Endothelial cell of umbilical vein (primary cell): ENCODE results near the gene PPP1R9A.

Experiments used
- FOS ChIP-seq: IDR thresholded peaks from 2 replicates; pipeline ENCODE4 v1.6.1; 2011; ENCODE audit warnings: mild to moderate bottlenecking, low read length, moderate library complexity, borderline replicate concordance; ENCODE audit not compliant: insufficient read depth
- POLR2AphosphoS5 ChIP-seq: IDR thresholded peaks from 2 replicates; pipeline ENCODE4 v1.6.1; 2012; ENCODE audit warnings: low read depth, mild to moderate bottlenecking, control low read depth, low read length, moderate library complexity; ENCODE audit not compliant: insufficient read depth
- TF ChIP-seq, protein P1 (sequence below), 2 donors: IDR thresholded peaks; 1 replicate in 1 of 2; 2 replicates in 1 of 2; pipeline ENCODE4 v1.5.1; 2011; ENCODE audit warnings: low read length in 2 of 2, mild to moderate bottlenecking in 2 of 2, moderate library complexity in 2 of 2, control low read depth in 1 of 2, inconsistent platforms in 1 of 2, low read depth in 1 of 2; ENCODE audit not compliant: insufficient read depth in 1 of 2; ENCODE audit errors: extremely low read depth in 1 of 2
- TF ChIP-seq, protein P2 (sequence below): IDR thresholded peaks from 2 replicates; pipeline ENCODE4 v1.6.1; 2011; ENCODE audit not compliant: insufficient read depth, insufficient read length

DNA sequence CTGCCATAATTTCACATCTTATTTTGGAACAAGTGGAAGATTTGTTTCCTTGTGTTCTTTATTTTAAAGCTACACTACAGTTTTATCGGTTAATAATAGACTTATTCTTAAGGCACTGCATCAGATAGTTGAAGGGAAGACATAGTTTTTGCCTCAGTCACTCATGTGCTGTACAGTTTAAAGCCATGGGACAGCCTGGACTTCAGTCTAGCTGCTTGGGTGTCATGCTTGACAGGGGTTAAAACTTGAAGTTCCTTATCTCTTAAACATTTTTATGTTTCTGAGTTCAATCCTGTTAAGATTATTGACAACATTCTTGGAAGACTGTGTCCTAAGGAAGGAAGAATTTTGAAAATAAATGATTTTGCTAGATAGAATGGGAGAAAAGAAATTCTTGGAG is 49.7 kb downstream of the PPP1R9A start:
- TF ChIP-seq, protein P1, sequence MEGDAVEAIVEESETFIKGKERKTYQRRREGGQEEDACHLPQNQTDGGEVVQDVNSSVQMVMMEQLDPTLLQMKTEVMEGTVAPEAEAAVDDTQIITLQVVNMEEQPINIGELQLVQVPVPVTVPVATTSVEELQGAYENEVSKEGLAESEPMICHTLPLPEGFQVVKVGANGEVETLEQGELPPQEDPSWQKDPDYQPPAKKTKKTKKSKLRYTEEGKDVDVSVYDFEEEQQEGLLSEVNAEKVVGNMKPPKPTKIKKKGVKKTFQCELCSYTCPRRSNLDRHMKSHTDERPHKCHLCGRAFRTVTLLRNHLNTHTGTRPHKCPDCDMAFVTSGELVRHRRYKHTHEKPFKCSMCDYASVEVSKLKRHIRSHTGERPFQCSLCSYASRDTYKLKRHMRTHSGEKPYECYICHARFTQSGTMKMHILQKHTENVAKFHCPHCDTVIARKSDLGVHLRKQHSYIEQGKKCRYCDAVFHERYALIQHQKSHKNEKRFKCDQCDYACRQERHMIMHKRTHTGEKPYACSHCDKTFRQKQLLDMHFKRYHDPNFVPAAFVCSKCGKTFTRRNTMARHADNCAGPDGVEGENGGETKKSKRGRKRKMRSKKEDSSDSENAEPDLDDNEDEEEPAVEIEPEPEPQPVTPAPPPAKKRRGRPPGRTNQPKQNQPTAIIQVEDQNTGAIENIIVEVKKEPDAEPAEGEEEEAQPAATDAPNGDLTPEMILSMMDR (IDR thresholded peaks at IDR 0.05; ENCODE audit: extremely low read depth in 1 of 2, insufficient read depth in 1 of 2, low read depth in 1 of 2, low read length in 2 of 2) = no peak
- TF ChIP-seq FOS = no peak
- TF ChIP-seq, protein P2, sequence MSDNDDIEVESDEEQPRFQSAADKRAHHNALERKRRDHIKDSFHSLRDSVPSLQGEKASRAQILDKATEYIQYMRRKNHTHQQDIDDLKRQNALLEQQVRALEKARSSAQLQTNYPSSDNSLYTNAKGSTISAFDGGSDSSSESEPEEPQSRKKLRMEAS = no peak
- TF ChIP-seq POLR2AphosphoS5 = no peak
